Fibroblast of villous mesenchyme (primary cell): ENCODE measurements around the gene VEPH1. TPM values are rescaled to one million over a fixed set of nuclear protein-coding genes. Genes with fewer than 3 reads are reported as not detected.

Source experiments
- DNase-seq: peaks from one replicate; pipeline ENCODE4 v3.0.0-alpha.2; 2010; ENCODE audit warnings: low read depth
- H3K4me3 ChIP-seq: 2 replicates; pipeline ENCODE4 v1.5.1; 2011; ENCODE audit warnings: low read depth, mild to moderate bottlenecking, low read length
- CTCF ChIP-seq: IDR thresholded peaks from 2 replicates; pipeline ENCODE4 v1.5.1; 2012; ENCODE audit warnings: low read depth, mild to moderate bottlenecking, low read length; ENCODE audit not compliant: insufficient read depth
- total RNA-seq: library from RNA; depleted of rRNA; stranded (reverse); fragments of >200 nt; gene quantifications from 2 replicates; pipeline ENCODE4 v1.2.3, GENCODE V29; 2012

VEPH1 gene
- total RNA-seq, 1 donor = 8.6 TPM

GRCh38 chr3:157387708-157388435 lies 115.3 kb downstream of the VEPH1 start:
- no peak for TF ChIP-seq CTCF
- DNase-seq = peak; percentile 7
- no peak overlapping the region for H3K4me3 ChIP-seq

- no peak for TF ChIP-seq CTCF
- H3K4me3 ChIP-seq = no peak overlapping the region
- DNase-seq = no peak
These were observed 118.7 kb downstream of the VEPH1 start for GRCh38 chr3:157384491-157384890.

GRCh38 chr3:157384031-157384430 lies 119.2 kb downstream of the VEPH1 start:
- TF ChIP-seq CTCF = no peak
- H3K4me3 ChIP-seq = no peak overlapping the region
- DNase-seq = no peak

- no peak for DNase-seq
- H3K4me3 ChIP-seq = no peak overlapping the region
- TF ChIP-seq CTCF = no peak
These were observed 121.6 kb downstream of the VEPH1 start for GRCh38 chr3:157381606-157382005.

GRCh38 chr3:157379525-157380140 lies 123.6 kb downstream of the VEPH1 start:
- no peak for DNase-seq
- H3K4me3 ChIP-seq = no peak overlapping the region
- no peak for TF ChIP-seq CTCF

GRCh38 chr3:157376603-157377300 lies 126.5 kb downstream of the VEPH1 start:
- no peak overlapping the region for H3K4me3 ChIP-seq
- TF ChIP-seq CTCF = no peak
- no peak for DNase-seq
